Right ventricle myocardium inferior (tissue), 1 donor: ENCODE data around the gene RPL12. TPM values are rescaled to one million over a fixed set of nuclear protein-coding genes. Genes with fewer than 3 reads are reported as not detected.
"Not testable (repeated sequence)": the region's sequence is repeated elsewhere in the genome, so short reads cannot be mapped to it uniquely, and the experiment has no call there.

Experiments
- ATAC-seq: fragments of 200-7000 bp; cut with Tn5 transposase; one replicate; pipeline ENCODE4 v1.9.1; 2020; ENCODE audit warnings: mild to moderate bottlenecking, moderate library complexity
- DNase-seq: peaks from one replicate; pipeline ENCODE4 v3.0.0; 2021; ENCODE audit errors: missing footprints
- intact Hi-C: fragments of 100-400 bp; cut with DNase I; formaldehyde crosslinking; loops from one replicate; pipeline ENCODE4 v1.11.0; 2022
- total RNA-seq: library from RNA; stranded (reverse); fragmentation: NEBNext Ultra II Directional; extraction: Animal tissue kit (Norgen Biotek cat#: 25700); gene quantifications from one replicate; pipeline ENCODE4 v1.2.1, GENCODE V29; 2021
- donor health status: DM: no; HTN: yes; CAD: no; lungs with severe emphysema.

Gene RPL12
- total RNA-seq, 1 donor from 2014 or later = 775 TPM

- DNase-seq = no peak
- intact Hi-C loops = no loop called here
These were observed 23.4 kb upstream of the RPL12 start for GRCh38 chr9:127474592-127474991.

GRCh38 chr9:127473932-127474331, 22.7 kb upstream of the RPL12 start:
- peak; percentile 78 for ATAC-seq
- intact Hi-C loops = no loop called here
- no peak for DNase-seq

More at GRCh38 chr9:127474592-127474991, 23.4 kb upstream of the RPL12 start:
- ATAC-seq = no peak

GRCh38 chr9:127473501-127473900, 22.3 kb upstream of the RPL12 start:
- intact Hi-C loops = no loop called here
- DNase-seq (no peak), ATAC-seq (peak; percentile 81)

GRCh38 chr9:127470662-127471061, 19.5 kb upstream of the RPL12 start:
- intact Hi-C loops = no loop called here
- ATAC-seq = no peak
- DNase-seq = no peak

- ATAC-seq (no peak), DNase-seq (no peak)
- intact Hi-C loops = no loop called here
These were observed 16.4 kb upstream of the RPL12 start for GRCh38 chr9:127467621-127468020.

- intact Hi-C loops, ATAC-seq, DNase-seq: not testable (repeated sequence)
These were observed 15.3 kb upstream of the RPL12 start for GRCh38 chr9:127466407-127466917.

- ATAC-seq = peak; percentile 90
These were observed 12.7 kb upstream of the RPL12 start for GRCh38 chr9:127463911-127464310.

GRCh38 chr9:127463382-127463781, 12.2 kb upstream of the RPL12 start:
- intact Hi-C loops = no loop called here
- DNase-seq (no peak), ATAC-seq (no peak)

More at GRCh38 chr9:127463911-127464310, 12.7 kb upstream of the RPL12 start:
- intact Hi-C loops = no loop called here
- DNase-seq = peak; percentile 77

GRCh38 chr9:127458921-127459320, 7.7 kb upstream of the RPL12 start:
- intact Hi-C loops = no loop called here
- peak; percentile 81 for DNase-seq
- ATAC-seq = peak; percentile 33

GRCh38 chr9:127457191-127457878, 6.1 kb upstream of the RPL12 start:
- intact Hi-C loops = no loop called here
- DNase-seq = no peak
- no peak for ATAC-seq

GRCh38 chr9:127455324-127455992, 4.3 kb upstream of the RPL12 start:
- intact Hi-C loops = no loop called here
- DNase-seq (no peak), ATAC-seq (no peak)

- ATAC-seq (peak; percentile 66), DNase-seq (no peak)
- intact Hi-C loops = loop anchor here (5.0 kb wide), 1 partner anchor 115 kb away; a partner anchor contains a TSS
These were observed 1.5 kb upstream of the RPL12 start for GRCh38 chr9:127452691-127453090.

GRCh38 chr9:127451858-127452656, 851 bp upstream of the RPL12 start:
- ATAC-seq (peak; percentile 42), DNase-seq (no peak)
- intact Hi-C loops = loop anchor here (2.0 to 5.0 kb wide), 2 partner anchors 27 to 115 kb away; partner anchors contain the start of gene ZNF79

- intact Hi-C loops = loop anchor here (2.0 to 5.0 kb wide), 2 partner anchors 27 to 116 kb away; partner anchors contain the start of gene ZNF79
- ATAC-seq (no peak), DNase-seq (no peak)
These were observed 327 bp upstream of the RPL12 start for GRCh38 chr9:127451608-127451857.

- intact Hi-C loops = loop anchor here (2.0 to 5.0 kb wide), 2 partner anchors 26 to 117 kb away; partner anchors contain the start of gene ZNF79
- DNase-seq = no peak
- ATAC-seq = no peak
These were observed 904 bp downstream of the RPL12 start for GRCh38 chr9:127450243-127450760.

GRCh38 chr9:127449332-127449966, 1.8 kb downstream of the RPL12 start:
- DNase-seq (no peak), ATAC-seq (no peak)
- intact Hi-C loops = no loop called here

- intact Hi-C loops = no loop called here
- no peak for DNase-seq
- no peak for ATAC-seq
These were observed 2.9 kb downstream of the RPL12 start for GRCh38 chr9:127448112-127448805.
